Hindlimb muscle (tissue), 1 donor: ENCODE results near the gene GREB1. TPM values are rescaled to one million over a fixed set of nuclear protein-coding genes. Genes with fewer than 3 reads are reported as not detected.

ENCODE experiments used
- DNase-seq: peaks from one replicate; pipeline ENCODE4 v3.0.0-alpha.2; 2013
- polyA plus RNA-seq: library from polyadenylated mRNA; unstranded; fragments of 120-200 nt; gene quantifications from one replicate; pipeline ENCODE4 v1.2.1, GENCODE V29; 2013; ENCODE audit not compliant: insufficient read length

Gene GREB1
- polyA plus RNA-seq, 1 donor, result 13.8 TPM

DNA sequence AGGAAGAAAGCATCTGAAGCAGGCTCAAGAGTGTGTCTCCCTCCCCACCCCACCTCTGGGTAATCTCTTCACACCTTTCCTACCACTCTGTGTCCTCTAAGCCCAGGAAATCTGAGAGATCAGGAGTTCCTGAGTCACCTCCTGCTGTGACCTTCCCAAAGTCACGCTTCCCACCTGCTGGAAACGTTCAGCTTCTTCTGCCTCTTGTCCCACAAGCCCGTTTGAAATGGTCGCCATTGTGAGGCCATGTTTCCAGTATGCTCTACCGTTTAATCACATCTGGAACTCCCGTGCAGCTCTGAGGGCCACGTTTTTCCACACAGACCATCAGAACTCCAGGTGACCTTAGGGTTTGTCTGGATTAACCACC lies 25.9 kb downstream of the GREB1 start:
- no peak for DNase-seq

DNA sequence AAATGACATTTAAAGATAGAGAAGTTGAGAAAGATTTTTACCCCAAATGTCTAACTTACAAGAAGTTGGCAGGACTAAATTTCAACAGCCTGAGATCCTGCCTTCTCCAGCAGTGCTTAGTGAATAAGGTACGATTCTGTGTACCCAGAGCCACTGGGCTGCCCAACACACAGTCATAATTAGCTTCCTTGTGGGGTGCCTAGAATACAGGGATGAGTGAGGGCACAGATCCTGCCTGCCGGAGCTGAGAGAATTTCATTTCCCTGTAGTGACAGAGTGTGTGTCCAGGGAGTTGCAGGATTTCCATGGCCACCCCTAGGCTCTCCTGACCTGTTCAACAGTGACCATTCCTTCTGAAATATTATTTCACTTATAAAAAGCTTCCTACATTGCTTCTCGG lies 27.0 kb downstream of the GREB1 start:
- DNase-seq, result no peak

GRCh38 chr2:11562011-11562410 lies 28.2 kb downstream of the GREB1 start:
- no peak for DNase-seq

DNA sequence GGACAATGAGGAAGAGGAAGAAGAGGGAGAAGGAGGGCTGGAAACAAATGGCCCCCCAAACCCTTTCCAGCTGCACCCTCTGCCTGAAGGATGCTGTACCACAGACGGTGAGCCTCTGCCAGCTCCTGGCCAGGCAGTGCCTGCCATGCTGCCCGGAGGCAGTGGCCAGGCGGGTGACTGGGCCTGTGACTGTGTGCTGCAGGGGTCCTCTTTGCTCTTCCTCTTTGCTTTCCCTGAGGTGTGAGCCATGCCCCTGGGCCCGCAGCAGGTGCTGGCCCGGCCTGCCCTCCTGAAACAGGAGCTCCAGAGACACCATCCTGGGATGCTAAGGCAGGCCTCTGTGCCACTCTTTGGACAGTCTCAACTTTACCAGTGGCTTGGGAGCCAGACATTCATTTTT lies 28.6 kb downstream of the GREB1 start:
- no peak for DNase-seq

DNA sequence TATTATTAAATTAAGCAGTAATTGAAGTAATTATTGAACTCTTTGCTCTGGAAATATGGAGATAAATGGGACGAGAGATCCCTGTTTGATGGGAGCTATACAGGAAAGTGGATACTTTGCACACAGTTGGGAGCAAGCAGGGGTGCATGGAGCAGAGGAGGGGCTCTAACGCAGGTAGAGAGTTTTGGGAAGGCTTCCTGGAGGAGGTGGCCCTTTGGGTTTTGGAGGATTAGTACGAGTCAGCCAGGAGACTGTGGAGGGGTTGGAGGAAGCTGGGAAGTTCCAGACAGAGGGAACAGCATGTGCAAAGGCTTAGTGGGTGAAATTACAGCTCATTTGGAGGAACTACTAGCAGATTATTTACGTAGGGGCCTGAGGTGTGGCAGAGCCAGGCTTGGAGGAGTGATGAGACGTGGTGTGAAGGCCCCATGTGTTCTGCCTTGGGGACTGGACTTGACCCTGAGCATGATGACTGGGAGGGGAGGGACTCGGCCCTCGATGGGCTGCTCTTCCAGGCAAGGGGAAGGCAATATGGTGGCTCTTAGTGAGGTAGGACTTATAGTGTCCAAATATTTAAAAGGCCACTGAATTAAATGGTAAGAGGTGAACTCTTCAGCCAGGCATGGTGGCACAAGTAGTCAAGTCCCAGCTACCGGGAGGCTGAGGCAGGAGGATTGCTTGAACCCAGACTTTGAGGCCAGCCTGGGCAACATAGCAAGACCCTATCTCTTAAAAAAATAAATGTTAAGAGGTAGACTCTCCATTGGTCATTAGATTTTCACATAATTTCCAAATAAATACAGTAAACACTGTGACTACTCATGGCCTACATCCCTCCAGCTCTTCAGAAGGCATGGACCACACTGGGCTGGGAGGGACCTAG lies 30.2 kb downstream of the GREB1 start:
- DNase-seq, result no peak

DNA sequence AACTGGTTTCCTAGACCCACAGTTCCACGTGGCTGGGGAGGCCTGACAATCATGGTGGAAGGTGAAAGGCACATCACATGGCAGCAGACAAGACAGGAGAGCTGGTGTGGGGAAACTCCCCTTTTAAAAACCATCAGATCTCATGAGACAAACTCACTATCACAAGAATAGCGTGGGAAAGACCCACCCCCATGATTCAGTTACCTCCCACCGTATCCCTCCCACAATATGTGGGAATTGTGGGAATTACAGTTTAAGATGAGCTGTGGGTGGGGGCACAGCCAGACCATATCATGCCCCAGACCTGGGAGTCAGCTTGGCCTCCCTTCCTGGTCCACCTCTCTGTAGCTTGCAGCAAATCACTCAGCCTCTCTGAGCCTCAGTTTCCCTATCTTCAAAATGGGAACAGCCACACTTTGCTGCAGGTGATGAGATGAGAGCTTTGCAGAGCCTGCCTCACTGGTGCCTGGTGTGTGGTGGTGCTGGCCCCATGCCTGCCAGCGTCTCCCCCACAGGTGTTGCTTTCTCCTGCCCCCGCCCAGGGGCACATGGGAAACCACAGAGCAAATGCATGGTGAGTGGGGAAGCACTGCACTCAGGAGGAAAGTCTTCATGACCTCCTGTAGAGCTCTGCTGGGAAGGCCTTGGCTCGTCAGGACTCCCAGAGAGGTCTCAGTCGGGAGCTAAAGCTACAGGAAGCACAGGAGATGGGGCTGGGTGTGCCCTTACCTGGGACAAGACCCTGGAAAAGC lies 31.1 kb downstream of the GREB1 start:
- DNase-seq, result no peak

DNA sequence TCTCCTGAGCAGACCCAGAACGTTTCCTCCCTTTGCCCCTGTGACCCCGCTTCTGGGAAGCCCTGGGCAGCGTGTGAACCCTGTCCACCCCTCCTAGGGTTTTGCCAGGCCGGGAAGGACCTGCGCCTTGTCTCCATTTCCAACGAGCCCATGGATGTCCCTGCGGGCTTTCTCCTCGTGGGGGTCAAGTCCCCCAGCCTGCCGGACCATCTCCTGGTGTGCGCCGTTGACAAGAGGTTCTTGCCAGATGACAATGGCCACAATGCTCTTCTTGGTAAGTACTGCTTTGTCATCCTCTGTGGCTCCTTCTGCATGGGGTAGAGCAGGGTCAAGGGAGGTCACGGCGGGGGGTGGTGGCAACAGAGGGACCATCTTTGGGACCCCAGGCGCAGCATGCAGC lies 32.5 kb downstream of the GREB1 start:
- DNase-seq, result no peak

DNA sequence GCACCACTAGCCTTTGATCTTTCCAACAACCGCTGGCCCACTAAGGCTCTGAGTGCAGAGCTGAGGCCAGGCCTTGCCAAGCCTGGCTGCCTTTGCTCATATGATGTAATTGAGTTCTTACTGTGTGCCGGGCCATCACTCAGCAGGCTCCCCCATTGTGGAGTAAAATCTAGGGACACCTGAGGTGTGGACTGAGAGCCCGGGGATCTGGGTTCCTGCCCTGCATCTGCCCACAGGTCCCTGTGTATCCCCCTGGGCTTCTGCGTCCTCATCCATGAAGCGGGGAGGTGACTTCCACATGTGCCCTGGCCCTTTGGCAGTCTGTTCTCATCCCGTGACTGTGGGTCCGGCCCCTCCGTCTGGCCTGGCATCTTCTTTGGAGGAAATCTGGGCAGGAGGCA lies 33.8 kb downstream of the GREB1 start:
- DNase-seq, result no peak

- DNase-seq, result no peak
Observed at GRCh38 chr2:11568436-11568835, 34.6 kb downstream of the GREB1 start.

GRCh38 chr2:11569636-11570035 lies 35.8 kb downstream of the GREB1 start:
- no peak for DNase-seq

GRCh38 chr2:11571170-11571569 lies 37.3 kb downstream of the GREB1 start:
- no peak for DNase-seq

GRCh38 chr2:11572996-11573395 lies 39.2 kb downstream of the GREB1 start:
- DNase-seq, result no peak

DNA sequence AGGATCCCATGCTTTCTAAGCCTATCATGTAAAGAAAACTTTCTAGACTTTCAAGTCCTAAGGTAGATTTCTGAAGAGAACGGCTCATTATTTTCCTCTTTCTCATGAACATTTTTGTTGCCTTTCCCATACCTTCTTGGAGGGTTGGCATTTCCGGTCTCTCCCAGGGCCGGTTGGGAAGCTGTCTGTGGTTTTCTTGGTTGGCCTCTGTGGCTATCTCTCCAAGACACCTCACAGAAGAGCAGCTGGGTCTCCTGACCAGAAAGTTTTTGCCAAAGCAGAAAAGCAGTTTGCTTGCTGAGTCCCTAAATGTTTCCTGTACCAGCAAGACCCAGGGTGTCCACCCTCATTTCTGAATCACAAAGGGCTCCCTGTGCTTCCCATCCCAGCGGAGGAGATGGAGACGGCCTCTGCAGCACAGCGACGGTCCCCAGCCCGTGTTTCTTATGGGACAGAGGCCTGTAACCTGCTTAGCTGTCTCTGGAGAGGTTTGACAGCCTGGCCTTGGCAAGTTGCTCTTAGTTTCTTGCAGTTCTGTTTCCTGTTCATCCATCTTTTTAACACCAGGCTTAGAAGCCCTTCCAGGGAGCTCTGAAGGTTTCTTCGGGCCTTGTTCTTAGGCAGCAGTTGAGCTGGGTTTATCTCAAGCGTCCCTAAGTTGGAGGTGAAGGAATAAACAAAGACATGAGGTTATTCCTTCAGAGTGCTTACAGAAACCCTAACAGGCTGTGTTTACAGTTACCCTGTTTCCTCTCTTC lies 39.8 kb downstream of the GREB1 start:
- no peak for DNase-seq

DNA sequence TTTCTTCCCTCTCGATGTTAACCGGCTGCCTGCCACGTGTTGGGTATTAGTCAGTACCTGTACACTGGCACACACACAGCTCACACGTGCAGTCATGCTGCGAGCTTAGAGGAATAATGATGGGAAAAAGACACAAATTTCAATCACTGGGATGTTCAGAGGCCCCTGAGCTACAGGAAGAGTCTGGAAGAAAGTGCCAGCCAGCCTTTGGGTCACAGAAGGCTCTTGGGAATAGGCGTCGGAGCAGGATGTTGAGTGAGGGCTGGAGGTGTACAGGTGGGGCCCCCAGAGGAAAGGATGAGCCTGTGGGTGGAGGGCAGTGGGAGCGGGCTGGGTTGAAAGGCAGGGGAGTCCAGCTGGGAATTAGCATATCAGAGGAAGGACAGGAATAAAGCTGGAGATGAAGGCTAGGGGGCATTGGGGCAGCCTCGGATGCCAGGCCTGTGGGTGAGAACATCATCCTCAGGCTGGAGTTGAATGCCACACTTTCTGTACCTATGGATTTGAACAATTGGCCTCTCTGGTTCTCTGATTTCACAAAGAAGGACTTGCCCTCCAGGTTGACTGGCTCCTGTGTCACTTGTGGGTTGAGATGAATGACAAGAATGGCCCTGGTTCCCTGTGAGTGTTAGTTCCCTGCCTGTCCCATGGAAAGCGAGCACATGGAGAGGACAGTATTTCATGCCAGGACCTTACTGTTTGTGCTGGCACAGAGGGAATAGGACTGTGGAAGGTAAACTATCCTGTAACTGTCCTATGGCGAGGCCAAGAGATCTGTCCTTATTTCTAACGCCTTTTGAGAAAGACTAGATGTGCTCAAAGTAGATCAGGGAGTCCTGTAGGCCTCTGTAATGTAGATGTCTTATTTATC lies 40.6 kb downstream of the GREB1 start:
- DNase-seq, result no peak

GRCh38 chr2:11576398-11576797 lies 42.6 kb downstream of the GREB1 start:
- DNase-seq, result no peak

GRCh38 chr2:11577101-11577883 lies 43.4 kb downstream of the GREB1 start:
- no peak for DNase-seq

- DNase-seq, result no peak
Observed at GRCh38 chr2:11578081-11578948, 44.5 kb downstream of the GREB1 start.

GRCh38 chr2:11578986-11579774 lies 45.3 kb downstream of the GREB1 start:
- no peak for DNase-seq

DNA sequence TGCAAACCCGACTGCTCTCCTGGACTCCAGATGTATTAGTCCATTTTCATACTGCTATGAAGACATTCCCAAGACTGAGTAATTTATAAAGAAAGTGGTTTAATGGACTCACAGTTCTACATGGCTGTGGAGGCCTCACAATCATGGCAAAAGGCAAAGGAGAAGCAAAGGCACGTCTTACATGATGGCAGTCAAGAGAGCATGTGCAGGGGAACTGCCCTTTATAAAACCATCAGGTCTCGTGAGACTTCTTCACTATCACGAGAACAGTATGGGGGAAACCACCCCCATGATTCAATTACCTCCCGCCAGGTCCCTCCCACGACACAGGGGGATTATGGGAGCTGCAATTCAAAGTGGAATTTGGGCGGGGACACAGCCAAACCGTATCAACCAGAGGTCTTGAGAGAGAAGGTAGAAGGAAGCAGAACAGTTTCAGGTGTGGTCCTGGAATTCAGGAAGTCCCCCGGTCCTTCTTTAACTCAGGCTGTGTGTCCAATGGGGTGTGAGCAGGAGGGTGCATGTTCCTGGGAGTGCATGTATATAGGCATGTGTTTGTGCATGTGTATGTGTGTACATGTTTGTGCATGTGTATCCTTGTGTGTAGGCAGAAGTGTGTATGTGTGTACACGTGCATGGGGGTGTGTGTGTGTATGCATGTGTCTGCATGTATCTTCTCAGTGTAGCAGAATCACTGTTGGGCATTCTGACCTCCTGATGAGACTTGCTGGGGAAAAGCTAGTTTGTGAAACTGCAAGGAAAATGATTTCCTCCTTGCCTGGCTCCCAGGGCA lies 46.2 kb downstream of the GREB1 start:
- no peak for DNase-seq
